Measurements from ENCODE around the gene TBC1D2B.
"Not testable (repeated sequence)": the region's sequence is repeated elsewhere in the genome, so short reads cannot be mapped to it uniquely, and the experiment has no call there.

TBC1D2B gene

DNA sequence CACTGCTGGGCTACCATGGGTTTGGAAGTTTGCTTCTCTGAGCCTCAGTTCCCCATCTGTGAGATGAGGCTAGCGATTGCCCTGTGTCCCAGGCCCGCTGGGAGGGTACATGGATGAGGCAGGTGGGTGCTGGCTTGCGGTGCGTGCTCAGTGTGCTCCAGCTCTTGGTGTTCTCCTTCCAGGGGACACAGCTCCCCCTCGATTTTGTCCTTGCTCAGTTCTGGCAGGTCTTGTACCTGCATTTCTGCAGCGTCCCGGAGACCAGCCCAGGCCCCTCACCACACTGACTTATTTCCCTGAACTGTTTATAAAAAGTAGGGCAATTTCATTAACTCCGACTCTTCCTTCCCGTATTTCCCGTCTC, 95.4 kb downstream of the TBC1D2B start:
- H3K4me3 ChIP-seq (ENCODE audit: low read length), result no peak overlapping the region
- DNase-seq (ENCODE audit: low read depth), result no peak
- TF ChIP-seq, protein P1, sequence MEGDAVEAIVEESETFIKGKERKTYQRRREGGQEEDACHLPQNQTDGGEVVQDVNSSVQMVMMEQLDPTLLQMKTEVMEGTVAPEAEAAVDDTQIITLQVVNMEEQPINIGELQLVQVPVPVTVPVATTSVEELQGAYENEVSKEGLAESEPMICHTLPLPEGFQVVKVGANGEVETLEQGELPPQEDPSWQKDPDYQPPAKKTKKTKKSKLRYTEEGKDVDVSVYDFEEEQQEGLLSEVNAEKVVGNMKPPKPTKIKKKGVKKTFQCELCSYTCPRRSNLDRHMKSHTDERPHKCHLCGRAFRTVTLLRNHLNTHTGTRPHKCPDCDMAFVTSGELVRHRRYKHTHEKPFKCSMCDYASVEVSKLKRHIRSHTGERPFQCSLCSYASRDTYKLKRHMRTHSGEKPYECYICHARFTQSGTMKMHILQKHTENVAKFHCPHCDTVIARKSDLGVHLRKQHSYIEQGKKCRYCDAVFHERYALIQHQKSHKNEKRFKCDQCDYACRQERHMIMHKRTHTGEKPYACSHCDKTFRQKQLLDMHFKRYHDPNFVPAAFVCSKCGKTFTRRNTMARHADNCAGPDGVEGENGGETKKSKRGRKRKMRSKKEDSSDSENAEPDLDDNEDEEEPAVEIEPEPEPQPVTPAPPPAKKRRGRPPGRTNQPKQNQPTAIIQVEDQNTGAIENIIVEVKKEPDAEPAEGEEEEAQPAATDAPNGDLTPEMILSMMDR (IDR thresholded peaks at IDR 0.05; ENCODE audit: insufficient read depth, low read depth, low read length, missing control alignments), result no peak

DNA sequence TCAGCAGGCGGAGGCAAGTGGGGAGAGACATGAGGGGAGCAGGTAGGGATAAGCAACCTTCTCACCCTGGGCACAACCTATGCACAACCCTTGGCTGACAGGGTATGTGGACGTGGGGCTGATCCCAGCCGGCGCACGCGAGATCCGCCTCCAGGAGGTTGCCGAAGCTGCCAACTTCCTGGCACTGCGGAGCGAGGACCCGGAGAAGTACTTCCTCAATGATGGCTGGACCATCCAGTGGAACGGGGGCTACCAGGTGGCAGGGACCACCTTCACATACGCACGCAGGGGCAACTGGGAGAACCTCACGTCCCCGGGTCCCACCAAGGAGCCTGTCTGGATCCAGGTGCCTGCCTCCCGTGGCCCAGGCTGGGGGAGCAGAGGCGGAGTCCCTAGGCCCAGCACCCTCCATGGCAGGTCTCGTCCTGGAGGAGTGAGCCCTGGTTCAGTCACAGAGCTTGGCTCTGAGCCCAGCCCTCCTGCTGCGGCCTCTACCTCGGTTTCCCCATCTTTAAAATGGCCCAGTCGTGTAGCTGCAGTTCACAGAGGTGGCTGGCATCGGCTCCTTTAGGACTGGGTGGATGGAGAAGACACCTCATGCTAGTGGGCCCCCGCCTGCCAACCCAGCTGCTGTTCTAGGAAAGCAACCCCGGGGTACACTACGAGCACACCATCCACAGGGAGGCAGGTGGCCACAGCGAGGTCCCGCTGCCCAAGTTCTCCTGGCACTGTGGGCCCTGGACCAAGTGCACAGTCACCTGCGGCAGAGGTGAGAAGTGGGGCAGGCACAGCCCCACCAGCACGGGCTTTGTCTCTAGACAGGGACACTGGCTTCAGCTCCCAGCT, 96.0 kb downstream of the TBC1D2B start:
- no peak overlapping the region for H3K4me3 ChIP-seq (ENCODE audit: low read length)
- TF ChIP-seq, protein P1 (IDR thresholded peaks at IDR 0.05; ENCODE audit: insufficient read depth, low read depth, low read length, missing control alignments), result no peak
- DNase-seq (ENCODE audit: low read depth), result no peak

DNA sequence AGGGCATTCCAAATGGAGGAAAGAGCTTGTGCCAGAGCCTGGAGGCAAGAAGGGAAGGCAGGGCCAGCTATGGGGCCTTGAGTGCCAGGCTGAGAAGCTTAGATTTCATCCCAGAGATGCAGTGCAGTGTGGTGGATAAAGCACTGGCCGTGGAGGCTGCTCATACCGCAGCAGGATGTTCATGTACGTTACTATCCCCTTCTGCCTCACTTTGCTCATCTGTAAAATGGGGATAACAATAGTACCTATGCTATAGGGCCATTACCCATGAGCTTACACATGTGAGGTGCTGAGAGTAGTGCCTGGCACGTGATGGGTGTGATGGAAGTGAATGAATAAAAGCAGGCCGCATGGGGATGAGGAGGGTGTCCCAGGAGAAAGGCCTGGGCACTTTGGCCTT, 96.8 kb downstream of the TBC1D2B start:
- not testable (repeated sequence) for DNase-seq (ENCODE audit: low read depth); H3K4me3 ChIP-seq (ENCODE audit: low read length)

DNA sequence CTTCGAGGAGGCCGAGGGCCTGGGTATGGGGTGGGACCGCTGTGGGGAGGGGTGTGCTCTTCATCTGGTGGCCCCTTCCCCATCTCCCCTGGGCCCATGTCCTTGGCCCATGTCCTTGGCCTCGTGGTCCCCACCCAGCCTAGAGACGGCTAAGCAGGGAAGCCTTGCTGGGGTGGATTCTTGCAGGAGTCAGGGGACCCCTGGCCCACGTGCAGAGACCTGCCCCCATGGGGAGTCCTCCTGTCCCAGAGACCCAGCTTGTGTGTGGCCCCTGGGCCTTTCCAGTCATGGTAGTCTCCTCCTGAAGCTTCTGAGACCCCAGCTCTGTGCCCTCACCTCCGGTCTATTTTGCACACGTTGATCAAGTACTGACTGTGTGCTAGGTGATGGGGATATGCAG, 97.4 kb downstream of the TBC1D2B start:
- DNase-seq (ENCODE audit: low read depth), result no peak
- no peak overlapping the region for H3K4me3 ChIP-seq (ENCODE audit: low read length)
- TF ChIP-seq, protein P1 (IDR thresholded peaks at IDR 0.05; ENCODE audit: insufficient read depth, low read depth, low read length, missing control alignments), result no peak

DNA sequence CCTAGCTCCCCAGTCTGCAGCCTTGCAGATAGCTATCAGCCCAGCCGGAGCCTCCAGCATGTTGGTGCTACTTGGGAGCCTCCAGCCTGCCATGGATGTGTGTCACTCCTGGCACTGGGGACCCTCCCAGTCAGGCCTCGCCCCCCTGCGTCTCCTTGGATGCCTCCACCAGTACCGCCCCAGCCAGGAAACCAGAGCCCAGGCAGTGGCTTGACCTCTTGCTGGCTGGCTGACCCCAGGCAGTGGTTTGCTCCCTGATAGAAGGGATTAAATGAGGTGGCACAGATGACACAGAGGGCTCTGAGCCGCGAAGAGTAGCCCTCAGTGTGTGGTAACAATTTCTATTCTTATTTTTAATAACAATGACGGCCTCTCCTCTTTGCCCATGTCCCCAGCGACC, 98.4 kb downstream of the TBC1D2B start:
- not testable (repeated sequence) for DNase-seq (ENCODE audit: low read depth); H3K4me3 ChIP-seq (ENCODE audit: low read length)

DNA sequence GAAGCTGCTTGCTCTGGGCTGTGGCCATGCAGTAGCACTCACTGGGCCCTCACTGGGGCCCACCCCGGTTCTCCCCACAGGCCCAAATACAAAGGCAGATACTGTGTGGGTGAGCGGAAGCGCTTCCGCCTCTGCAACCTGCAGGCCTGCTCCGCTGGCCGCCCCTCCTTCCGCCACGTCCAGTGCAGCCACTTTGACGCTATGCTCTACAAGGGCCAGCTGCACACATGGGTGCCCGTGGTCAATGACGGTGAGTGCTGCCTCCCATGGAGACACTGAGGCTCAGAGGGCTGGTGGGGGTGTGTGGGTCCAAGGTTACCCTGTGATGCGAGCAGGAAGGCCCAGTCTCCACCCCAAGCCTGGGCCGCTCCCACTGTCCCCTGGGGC, 98.8 kb downstream of the TBC1D2B start:
- H3K4me3 ChIP-seq (ENCODE audit: low read length); DNase-seq (ENCODE audit: low read depth): not testable (repeated sequence)

DNA sequence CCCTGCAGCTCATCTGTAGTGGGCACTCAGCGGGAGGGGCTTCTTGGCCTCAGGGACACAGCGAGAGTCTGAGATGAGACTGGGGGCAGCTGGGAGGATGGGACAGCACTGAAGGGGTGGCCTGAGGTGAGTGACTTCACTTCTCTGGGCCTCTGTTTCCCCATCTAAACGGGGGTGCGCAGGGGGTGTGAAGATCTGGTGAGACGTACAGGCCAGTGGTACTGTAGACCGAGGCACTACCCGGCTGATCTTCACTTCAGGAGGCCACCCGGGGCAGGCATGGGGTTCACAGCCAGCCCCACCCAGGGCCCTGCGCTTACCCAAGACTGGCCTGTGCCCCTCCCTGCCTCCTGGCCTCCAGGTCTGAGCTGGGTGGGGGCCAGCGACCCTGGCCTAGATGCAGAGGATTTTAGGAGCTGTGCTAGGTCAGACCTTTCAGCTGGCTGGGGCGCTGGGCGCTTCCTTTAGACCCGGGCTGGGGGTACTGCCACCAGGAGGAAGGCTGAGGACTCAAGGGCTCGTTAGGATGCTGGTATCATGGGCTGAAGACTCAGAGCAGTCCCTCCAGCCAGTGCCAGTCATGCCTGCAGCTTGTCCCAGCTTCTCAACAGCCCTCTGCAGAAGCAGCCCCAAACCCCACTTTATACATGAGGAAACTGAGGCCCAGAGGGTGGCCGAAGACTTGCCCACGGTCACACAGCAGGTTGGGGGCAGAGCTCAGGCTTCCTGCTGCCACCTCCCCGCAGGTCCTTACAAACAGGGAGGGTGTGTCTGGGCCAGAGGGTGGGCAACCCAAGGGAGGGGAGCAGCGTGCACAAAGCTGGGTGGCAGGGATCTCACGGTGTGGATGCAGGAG, 99.4 kb downstream of the TBC1D2B start:
- DNase-seq (ENCODE audit: low read depth); H3K4me3 ChIP-seq (ENCODE audit: low read length): not testable (repeated sequence)

DNA sequence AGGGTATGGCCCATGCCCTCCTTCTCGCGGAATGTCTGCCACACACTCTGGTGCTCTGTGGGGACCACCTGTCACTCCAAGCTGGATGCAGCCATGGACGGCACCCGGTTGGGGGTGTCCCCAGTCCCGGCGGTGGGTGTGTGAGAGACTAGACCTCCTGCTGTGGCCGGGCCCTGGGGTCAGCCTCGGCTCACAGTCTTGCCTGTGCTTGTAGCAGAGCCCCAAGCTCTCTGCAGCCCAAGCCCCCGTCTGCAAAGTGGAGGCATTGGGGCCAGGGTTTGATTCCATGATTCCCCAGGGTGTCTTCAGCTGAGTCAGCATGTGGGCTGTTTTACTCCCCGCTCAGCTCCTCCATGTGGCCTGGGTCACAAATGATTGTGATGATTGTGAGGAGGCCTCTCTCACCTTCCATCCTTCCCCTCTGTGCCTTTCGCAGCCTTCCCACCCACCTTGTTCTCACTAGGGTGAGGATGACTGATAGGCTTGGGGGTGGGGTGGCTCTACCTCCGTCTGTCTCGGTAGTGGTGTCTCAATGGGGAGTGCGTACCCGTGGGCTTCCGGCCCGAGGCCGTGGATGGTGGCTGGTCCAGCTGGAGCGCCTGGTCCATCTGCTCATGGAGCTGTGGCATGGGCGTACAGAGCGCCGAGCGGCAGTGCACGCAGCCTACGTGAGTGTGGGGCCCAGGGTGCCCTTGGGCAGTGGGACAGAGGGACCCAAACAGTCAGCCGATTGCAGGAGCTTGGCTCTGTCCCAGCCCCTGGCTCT, 100.6 kb downstream of the TBC1D2B start:
- DNase-seq (ENCODE audit: low read depth); H3K4me3 ChIP-seq (ENCODE audit: low read length): not testable (repeated sequence)

DNA sequence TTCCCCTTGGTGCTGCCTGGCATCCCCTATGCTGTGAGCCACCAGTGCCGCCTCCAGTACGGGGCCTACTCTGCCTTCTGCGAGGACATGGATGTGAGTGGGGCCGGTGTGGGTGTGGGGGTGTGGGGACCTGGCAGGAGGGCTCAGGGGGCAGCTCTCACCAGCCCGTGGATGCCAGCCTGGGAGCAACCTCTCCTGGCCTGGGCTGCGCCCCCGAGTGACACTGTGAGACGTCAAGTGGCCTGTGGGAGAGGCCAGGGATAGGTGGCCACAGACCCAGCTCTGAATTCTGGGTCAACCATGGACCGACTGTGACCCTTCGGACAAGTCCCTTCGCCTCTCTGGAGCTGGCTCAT, 101.4 kb downstream of the TBC1D2B start:
- not testable (repeated sequence) for DNase-seq (ENCODE audit: low read depth); H3K4me3 ChIP-seq (ENCODE audit: low read length)
